MCF 10A (cell line): ENCODE data around the gene DDX51. TPM values are rescaled to one million over a fixed set of nuclear protein-coding genes. Genes with fewer than 3 reads are reported as not detected.

Experiments
- BruUV-seq: library from RNA; stranded (reverse); fragments of 400-500 nt; replicated peaks from 2 replicates; lab custom pipeline; 2021; lab: Mats Ljungman, UMichigan
- CTCF ChIA-PET: fragments of 300-600 bp; sonication (Branson Sonifier 250); formaldehyde crosslinking; extraction: SDS; loops from one replicate; lab custom pipeline; 2021; ENCODE audit warnings: antibody characterized with exemption, inconsistent platforms; lab: Yijun Ruan, JAX
- POLR2A ChIA-PET: fragments of 300-600, 350-650 bp; sonication (Branson Sonifier 250); formaldehyde crosslinking; extraction: SDS; loops from one replicate; lab custom pipeline; 2020; ENCODE audit warnings: antibody characterized with exemption, inconsistent platforms; lab: Yijun Ruan, JAX
- DNase-seq: peaks from one replicate; pipeline ENCODE4 v3.0.0-alpha.2; 2018; ENCODE audit not compliant: unreplicated experiment
- H3K27ac Mint-ChIP-seq: one replicate; pipeline ENCODE4 v1.8.0; 2022; ENCODE audit warnings: mild to moderate bottlenecking, low read depth, mixed read lengths; ENCODE audit not compliant: unreplicated experiment
- H3K27me3 Mint-ChIP-seq: one replicate; pipeline ENCODE4 v1.8.0; 2022; ENCODE audit warnings: mixed read lengths; ENCODE audit not compliant: insufficient read depth, unreplicated experiment
- H3K36me3 Mint-ChIP-seq: one replicate; pipeline ENCODE4 v1.8.0; 2022; ENCODE audit warnings: mild to moderate bottlenecking, moderate library complexity, mixed read lengths; ENCODE audit not compliant: insufficient read depth, unreplicated experiment
- H3K4me1 Mint-ChIP-seq: one replicate; pipeline ENCODE4 v1.8.0; 2022; ENCODE audit warnings: mixed read lengths; ENCODE audit not compliant: insufficient read depth, unreplicated experiment
- H3K4me3 Mint-ChIP-seq: one replicate; pipeline ENCODE4 v1.8.0; 2022; ENCODE audit warnings: mild to moderate bottlenecking, moderate library complexity, mixed read lengths; ENCODE audit not compliant: unreplicated experiment
- H3K9me3 Mint-ChIP-seq: one replicate; pipeline ENCODE4 v1.8.0; 2022; ENCODE audit warnings: mixed read lengths; ENCODE audit not compliant: unreplicated experiment
- CTCF ChIP-seq: fragments of 200-600 bp; IDR thresholded peaks from one replicate; pipeline ENCODE4 v1.8.0; 2022; ENCODE audit warnings: antibody characterized with exemption, mild to moderate bottlenecking; ENCODE audit not compliant: unreplicated experiment
- intact Hi-C: fragments of 100-400 bp; cut with micrococcal nuclease; formaldehyde crosslinking; loops from 2 replicates; pipeline ENCODE4 v1.14.1; 2022
- total RNA-seq: library from RNA; stranded (reverse); gene quantifications from 2 replicates; pipeline ENCODE4 v1.2.3, GENCODE V29; 2022

DDX51 gene
- total RNA-seq, 1 experiment from 2014 or later, result 24.0 TPM

GRCh38 chr12:132146098-132146497 lies 2.0 kb upstream of the DDX51 start:
- CTCF ChIA-PET, result interaction anchor here (0.8 kb wide), 1 partner anchor 268 kb away, joined by 5 read pairs; no protein-coding TSS in a partner anchor
- POLR2A ChIA-PET, result no interaction called here
- H3K27me3 Mint-ChIP-seq, result no peaks in the 10 kb centered on the region
- H3K4me3 Mint-ChIP-seq, result peak overlapping the region; percentile 29
- no peaks in the 10 kb centered on the region for H3K4me1 Mint-ChIP-seq
- no peak for DNase-seq
- intact Hi-C loops, result no loop called here
- no TSS peak for BruUV-seq
- no peaks in the 10 kb centered on the region for H3K9me3 Mint-ChIP-seq
- H3K27ac Mint-ChIP-seq, result no peak overlapping the region
- no peak for TF ChIP-seq CTCF
- H3K36me3 Mint-ChIP-seq, result peaks cover 20% of the 10 kb centered on the region

- intact Hi-C loops, result no loop called here
- ChIA-PET POLR2A (interaction anchor here (0.6 kb wide), 1 partner anchor 494 kb away, joined by 3 read pairs; no protein-coding TSS in a partner anchor), CTCF (interaction anchor here (0.8 to 1.0 kb wide), 3 partner anchors 8 to 492 kb away, joined by 3 to 7 read pairs (median 5); no protein-coding TSS in a partner anchor)
- no peak for TF ChIP-seq CTCF
- no peak for DNase-seq
- Mint-ChIP-seq H3K4me3 (peak overlapping the region; percentile 85), H3K27me3 (no peaks in the 10 kb centered on the region), H3K4me1 (no peaks in the 10 kb centered on the region), H3K36me3 (peaks cover 26% of the 10 kb centered on the region), H3K27ac (peak overlapping the region; percentile 95), H3K9me3 (no peaks in the 10 kb centered on the region)
- BruUV-seq, result no TSS peak
Observed at GRCh38 chr12:132145334-132145733, 1.2 kb upstream of the DDX51 start.

GRCh38 chr12:132144810-132145168 lies 670 bp upstream of the DDX51 start:
- BruUV-seq, result no TSS peak
- ChIA-PET POLR2A (interaction anchor here (0.6 kb wide), 1 partner anchor 494 kb away, joined by 3 read pairs; no protein-coding TSS in a partner anchor), CTCF (interaction anchor here (1.0 kb wide), 2 partner anchors 9 to 492 kb away, joined by 3 to 7 read pairs; no protein-coding TSS in a partner anchor)
- TF ChIP-seq CTCF, result no peak
- intact Hi-C loops, result no loop called here
- Mint-ChIP-seq H3K27me3 (no peaks in the 10 kb centered on the region), H3K36me3 (peaks cover 26% of the 10 kb centered on the region), H3K27ac (peak overlapping the region; percentile 95), H3K4me1 (no peaks in the 10 kb centered on the region), H3K9me3 (no peaks in the 10 kb centered on the region), H3K4me3 (peak overlapping the region; percentile 85)
- no peak for DNase-seq

- no TSS peak for BruUV-seq
- no peak for TF ChIP-seq CTCF
- H3K27me3 Mint-ChIP-seq, result no peaks in the 10 kb centered on the region
- peaks cover 36% of the 10 kb centered on the region for H3K36me3 Mint-ChIP-seq
- H3K9me3 Mint-ChIP-seq, result no peaks in the 10 kb centered on the region
- no peaks in the 10 kb centered on the region for H3K4me1 Mint-ChIP-seq
- intact Hi-C loops, result no loop called here
- peak overlapping the region; percentile 85 for H3K4me3 Mint-ChIP-seq
- POLR2A ChIA-PET, result no interaction called here
- CTCF ChIA-PET, result interaction anchor here (1.4 kb wide), 1 partner anchor 270 kb away, joined by 3 read pairs; no protein-coding TSS in a partner anchor
- no peak for DNase-seq
- H3K27ac Mint-ChIP-seq, result peak overlapping the region; percentile 95
Observed at GRCh38 chr12:132143336-132144071, 615 bp downstream of the DDX51 start.
